Left lobe of liver (tissue), 2 donors: ENCODE data around the gene ATP6V0B. TPM values are rescaled to one million over a fixed set of nuclear protein-coding genes. Genes with fewer than 3 reads are reported as not detected.
A peak's percentile ranks its signal among the peaks of the same experiment; 100 is the strongest.

Experiments used
- ATAC-seq: fragments of 200-7000 bp; cut with Tn5 transposase; one replicate; pipeline ENCODE4 v1.9.1; 2020; ENCODE audit warnings: mild to moderate bottlenecking, moderate library complexity
- DNase-seq: peaks from one replicate; pipeline ENCODE4 v3.0.0-alpha.2; 2020; ENCODE audit warnings: low spot score
- total RNA-seq: library from RNA; stranded (reverse); gene quantifications from one replicate; pipeline ENCODE4 v1.2.1, GENCODE V29; 2021
- donor health status: DM: no; HTN: no; CAD: no; lungs with moderate emphysema.
- donor health status: DM: no; HTN: yes; CAD: no.

Gene ATP6V0B
- total RNA-seq, 1 donor from 2014 or later, result 70.5 TPM

- ATAC-seq, result peak; percentile 11
These were observed 6.3 kb upstream of the ATP6V0B start for GRCh38 chr1:43968348-43968948.

GRCh38 chr1:43969416-43969745 lies 5.4 kb upstream of the ATP6V0B start:
- DNase-seq (no peak), ATAC-seq (no peak)

More at GRCh38 chr1:43968348-43968948, 6.3 kb upstream of the ATP6V0B start:
- DNase-seq, result no peak

GRCh38 chr1:43969746-43970466 lies 4.9 kb upstream of the ATP6V0B start, which contains the start of gene DPH2:
DPH2 (plus strand) TSS chr1:43970010; CDS start chr1:43970176, 166 bp downstream.
- peak; percentile 96 for DNase-seq
- peak; percentile 87 for ATAC-seq

- no peak for DNase-seq
- no peak for ATAC-seq
These were observed 4.3 kb upstream of the ATP6V0B start for GRCh38 chr1:43970502-43970901.

- no peak for DNase-seq
These were observed 3.8 kb upstream of the ATP6V0B start for GRCh38 chr1:43970911-43971310.

GRCh38 chr1:43971336-43971980 lies 3.3 kb upstream of the ATP6V0B start:
- ATAC-seq (no peak), DNase-seq (no peak)

More at GRCh38 chr1:43970911-43971310, 3.8 kb upstream of the ATP6V0B start:
- ATAC-seq, result no peak

- ATAC-seq (no peak), DNase-seq (no peak)
These were observed 748 bp upstream of the ATP6V0B start for GRCh38 chr1:43973981-43974442.

- DNase-seq (peak; percentile 72), ATAC-seq (peak; percentile 44)
These were observed 645 bp downstream of the ATP6V0B start for GRCh38 chr1:43975249-43975961.

- no peak for DNase-seq
- no peak for ATAC-seq
These were observed 1.3 kb downstream of the ATP6V0B start for GRCh38 chr1:43976045-43976444.

GRCh38 chr1:43976890-43977289 lies 2.1 kb downstream of the ATP6V0B start:
- ATAC-seq (no peak), DNase-seq (no peak)

GRCh38 chr1:43977376-43978263 lies 2.9 kb downstream of the ATP6V0B start:
- no peak for ATAC-seq

GRCh38 chr1:43978264-43978550 lies 3.4 kb downstream of the ATP6V0B start:
- peak; percentile 73 for DNase-seq
- peak; percentile 49 for ATAC-seq

More at GRCh38 chr1:43977376-43978263, 2.9 kb downstream of the ATP6V0B start:
- no peak for DNase-seq

GRCh38 chr1:43978551-43979260 lies 3.9 kb downstream of the ATP6V0B start, which contains the start of gene B4GALT2:
B4GALT2 (plus strand) TSS chr1:43979210; CDS start chr1:43981161, 1,951 bp downstream.
- DNase-seq (peak; percentile 63), ATAC-seq (peak; percentile 42)

- ATAC-seq (no peak), DNase-seq (no peak)
These were observed 4.4 kb downstream of the ATP6V0B start for GRCh38 chr1:43979261-43979527.

GRCh38 chr1:43979528-43980254 lies 4.9 kb downstream of the ATP6V0B start:
- ATAC-seq (peak; percentile 6), DNase-seq (no peak)

- DNase-seq (no peak), ATAC-seq (no peak)
These were observed 5.7 kb downstream of the ATP6V0B start for GRCh38 chr1:43980255-43981134.

GRCh38 chr1:43981135-43981491 lies 6.4 kb downstream of the ATP6V0B start:
- ATAC-seq (no peak), DNase-seq (no peak)

- DNase-seq (no peak), ATAC-seq (no peak)
These were observed 6.9 kb downstream of the ATP6V0B start for GRCh38 chr1:43981636-43982035.
